SK-N-SH (cell line): Measurements from ENCODE around the gene RAPGEF1. TPM values are rescaled to one million over a fixed set of nuclear protein-coding genes. Genes with fewer than 3 reads are reported as not detected.

Source experiments
- CTCF ChIA-PET: fragments of 300-600, 350-600 bp; formaldehyde crosslinking; extraction: SDS; loops from one replicate; lab custom pipeline; 2021; lab: Yijun Ruan, JAX
- POLR2A ChIA-PET: fragments of 350-600 bp; sonication (Branson Sonifier 250); formaldehyde crosslinking; extraction: SDS; loops from one replicate; lab custom pipeline; 2020; ENCODE audit warnings: antibody characterized with exemption, inconsistent platforms; lab: Yijun Ruan, JAX
- DNase-seq: peaks from one replicate; pipeline ENCODE4 v3.0.0; 2012
- H2AFZ ChIP-seq: fragments of 200-600 bp; sonication (generic); 2 replicates; pipeline ENCODE4 v1.8.1; 2016; ENCODE audit warnings: antibody characterized with exemption, mild to moderate bottlenecking, low read depth
- H3F3A ChIP-seq: fragments of 200-600 bp; sonication (generic); replicated peaks from 2 replicates; pipeline ENCODE3; 2016; ENCODE audit warnings: antibody characterized with exemption, mild to moderate bottlenecking; ENCODE audit not compliant: insufficient read depth
- H3K27ac ChIP-seq, 2 experiments: fragments of 200-500 bp in 1 of 2; fragments of 200-600 bp in 1 of 2; sonication (Bioruptor generic) in 1 of 2; sonication (generic), shearing (Covaris generic) in 1 of 2; 2 replicates each; pipeline versions ENCODE4 v1.5.1 to v1.6.1; 2014 to 2016; ENCODE audit warnings: low read depth in 2 of 2, inconsistent platforms in 1 of 2, low read length in 1 of 2, mild to moderate bottlenecking in 1 of 2, mixed read lengths in 1 of 2
- H3K27me3 ChIP-seq: fragments of 200-600 bp; sonication (generic), shearing (Covaris generic); 2 replicates; pipeline ENCODE4 v1.6.1; 2016; ENCODE audit warnings: mixed run types; ENCODE audit not compliant: insufficient read depth
- H3K36me3 ChIP-seq, 2 experiments: fragments of 200-500 bp in 1 of 2; fragments of 200-600 bp in 1 of 2; sonication (Bioruptor generic) in 1 of 2; sonication (generic) in 1 of 2; replicated peaks in 1 of 2; 2 replicates each; pipeline versions ENCODE3 to v1.5.1; 2014 to 2016; ENCODE audit warnings: low read length in 1 of 2, mild to moderate bottlenecking in 1 of 2; ENCODE audit not compliant: insufficient read depth in 2 of 2, control insufficient read depth in 1 of 2
- H3K4me1 ChIP-seq, 2 experiments: fragments of 200-500 bp in 1 of 2; fragments of 200-600 bp in 1 of 2; sonication (Bioruptor generic) in 1 of 2; sonication (generic), shearing (Covaris generic) in 1 of 2; 2 replicates each; pipeline versions ENCODE4 v1.5.1 to v1.6.1; 2014 to 2016; ENCODE audit warnings: low read depth in 1 of 2, low read length in 1 of 2, mixed run types in 1 of 2; ENCODE audit not compliant: insufficient read depth in 2 of 2, control insufficient read depth in 1 of 2
- H3K4me2 ChIP-seq: fragments of 200-600 bp; sonication (generic), shearing (Covaris generic); 2 replicates; pipeline ENCODE4 v1.6.1; 2017; ENCODE audit warnings: mixed run types
- H3K4me3 ChIP-seq, 2 experiments: fragments of 200-500 bp in 1 of 2; fragments of 200-600 bp in 1 of 2; sonication (Bioruptor generic) in 1 of 2; sonication (generic), shearing (Covaris generic) in 1 of 2; 2 replicates each; pipeline versions ENCODE4 v1.5.1 to v1.8.1; 2014 to 2016; ENCODE audit warnings: low read depth in 2 of 2, inconsistent platforms in 1 of 2, low read length in 1 of 2, mild to moderate bottlenecking in 1 of 2, mixed read lengths in 1 of 2, moderate library complexity in 1 of 2
- H3K79me2 ChIP-seq: fragments of 200-600 bp; sonication (generic); 2 replicates; pipeline ENCODE4 v1.8.1; 2017; ENCODE audit warnings: mild to moderate bottlenecking; ENCODE audit not compliant: insufficient read depth
- H3K9ac ChIP-seq: fragments of 200-600 bp; sonication (generic); 2 replicates; pipeline ENCODE4 v1.6.1; 2017; ENCODE audit warnings: mixed run types
- H3K9me2 ChIP-seq: fragments of 200-600 bp; sonication (generic); 2 replicates; pipeline ENCODE4 v1.6.1; 2017; ENCODE audit warnings: mixed run types
- H3K9me3 ChIP-seq: fragments of 200-600 bp; sonication (generic); 2 replicates; pipeline ENCODE4 v1.6.1; 2017; ENCODE audit warnings: mixed run types, mild to moderate bottlenecking, moderate library complexity
- H4K20me1 ChIP-seq: fragments of 200-600 bp; sonication (generic); 2 replicates; pipeline ENCODE4 v1.6.1; 2017; ENCODE audit warnings: mild to moderate bottlenecking, mixed run types; ENCODE audit not compliant: insufficient read depth
- CHD2 ChIP-seq: fragments of 150-350 bp; IDR thresholded peaks from 2 replicates; pipeline ENCODE4 v1.6.1; 2018; ENCODE audit warnings: low read length; ENCODE audit not compliant: partially characterized antibody
- ELF1 ChIP-seq: IDR thresholded peaks from 2 replicates; pipeline ENCODE4 v1.4.0; 2012
- FOSL2 ChIP-seq: IDR thresholded peaks from 2 replicates; pipeline ENCODE4 v1.4.0; 2012; ENCODE audit warnings: low read depth, mild to moderate bottlenecking, moderate library complexity, borderline replicate concordance
- FOXJ3 ChIP-seq: sonication (generic); formaldehyde crosslinking; IDR thresholded peaks from 2 replicates; pipeline ENCODE4 v1.5.1; 2020; ENCODE audit warnings: mild to moderate bottlenecking, missing genetic modification reagents
- FOXM1 ChIP-seq: IDR thresholded peaks from 2 replicates; pipeline ENCODE4 v1.4.0; 2012; ENCODE audit warnings: low read depth, mild to moderate bottlenecking
- JUND ChIP-seq: IDR thresholded peaks from 2 replicates; pipeline ENCODE4 v1.4.0; 2012
- MXI1 ChIP-seq: IDR thresholded peaks from 2 replicates; pipeline ENCODE4 v1.6.1; 2012; ENCODE audit warnings: mild to moderate bottlenecking, low read depth, low read length, improper control_type of control experiment
- POLR2AphosphoS5 ChIP-seq: IDR thresholded peaks from 2 replicates; pipeline ENCODE4 v1.6.1; 2012; ENCODE audit warnings: low read depth, low read length
- RAD21 ChIP-seq: IDR thresholded peaks from 2 replicates; pipeline ENCODE4 v1.6.1; 2012; ENCODE audit warnings: mild to moderate bottlenecking, low read length
- RFX5 ChIP-seq: IDR thresholded peaks from 2 replicates; pipeline ENCODE4 v1.6.1; 2012; ENCODE audit warnings: mild to moderate bottlenecking, improper control_type of control experiment, low read length
- RXRA ChIP-seq: IDR thresholded peaks from 2 replicates; pipeline ENCODE4 v1.4.0; 2012; ENCODE audit warnings: low read depth, mild to moderate bottlenecking, borderline replicate concordance
- TAF1 ChIP-seq: IDR thresholded peaks from 2 replicates; pipeline ENCODE4 v1.6.1; 2012; ENCODE audit warnings: low read depth, mild to moderate bottlenecking, low read length, moderate library complexity, borderline replicate concordance
- WGBS: methylation state at CpG from one replicate; pipeline ENCODE4 v1.1.6; 2017; ENCODE audit warnings: low lambda C conversion rate; 5-methylcytosine and 5-hydroxymethylcytosine counted together
- polyA plus RNA-seq, 3 experiments: library from polyadenylated mRNA; depleted of rRNA; stranded (reverse); fragments of >200 nt; gene quantifications; 2 replicates each; pipeline ENCODE4 v1.2.3, GENCODE V29; 2012
- TF ChIP-seq, protein P1 (sequence below): IDR thresholded peaks from 2 replicates; pipeline ENCODE4 v1.4.0; 2012; ENCODE audit warnings: low read depth, borderline replicate concordance
- TF ChIP-seq, protein P2 (sequence below): IDR thresholded peaks from 2 replicates; pipeline ENCODE4 v1.6.1; 2012; ENCODE audit warnings: mild to moderate bottlenecking, low read depth, low read length, moderate library complexity
- TF ChIP-seq, protein P3 (sequence below): fragments of 200-600 bp; sonication (generic); IDR thresholded peaks from 2 replicates; pipeline ENCODE4 v1.6.1; 2017; ENCODE audit warnings: antibody characterized with exemption, mild to moderate bottlenecking, moderate library complexity
- TF ChIP-seq, protein P4 (sequence below): IDR thresholded peaks from 2 replicates; pipeline ENCODE4; 2012

Gene RAPGEF1
- polyA plus RNA-seq, 1 of the 3 experiments (the other 2 are of a cell fraction) = 26.2 TPM

DNA sequence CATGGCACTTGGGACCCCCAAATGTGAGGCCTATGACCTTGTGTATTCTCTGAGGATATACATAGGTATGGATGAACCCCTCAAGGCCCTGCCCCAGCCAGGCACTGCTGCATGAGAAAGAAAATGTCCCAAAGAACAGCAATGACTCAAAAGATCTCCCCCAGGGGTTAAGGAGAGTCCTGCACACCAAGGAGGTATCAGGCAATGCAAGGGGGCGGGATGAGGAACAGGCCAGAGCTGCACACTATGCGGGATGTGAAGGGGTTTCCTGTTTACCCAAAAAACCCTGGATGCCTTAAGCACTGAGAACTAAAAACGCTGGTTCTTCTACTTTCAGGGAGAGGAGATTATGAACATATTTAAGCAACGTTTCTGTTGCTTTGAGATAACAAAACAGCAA, 3.4 kb downstream of the RAPGEF1 start:
- Histone ChIP-seq H3K4me1 (peaks cover 29 to 42% of the 10 kb centered on the region in 2 experiments), H3K9ac (no peak overlapping the region), H4K20me1 (peaks cover 43% of the 10 kb centered on the region), H3K9me3 (no peaks in the 10 kb centered on the region), H3K4me2 (no peak overlapping the region), H3K36me3 (no peaks in the 10 kb centered on the region), H3K27ac (no peak overlapping the region), H3K4me3 (no peak overlapping the region), H3K79me2 (peaks cover 70% of the 10 kb centered on the region), H2AFZ (no peak overlapping the region), H3K27me3 (no peaks in the 10 kb centered on the region), H3K9me2 (no peaks in the 10 kb centered on the region), H3F3A (peaks cover 14% of the 10 kb centered on the region)
- no peak for TF ChIP-seq RFX5
- TF ChIP-seq TAF1 = no peak
- TF ChIP-seq ELF1 = no peak
- no peak for TF ChIP-seq CHD2
- TF ChIP-seq FOSL2 = no peak
- TF ChIP-seq FOXJ3 (CRISPR knock-in tag) = no peak
- TF ChIP-seq, protein P1, sequence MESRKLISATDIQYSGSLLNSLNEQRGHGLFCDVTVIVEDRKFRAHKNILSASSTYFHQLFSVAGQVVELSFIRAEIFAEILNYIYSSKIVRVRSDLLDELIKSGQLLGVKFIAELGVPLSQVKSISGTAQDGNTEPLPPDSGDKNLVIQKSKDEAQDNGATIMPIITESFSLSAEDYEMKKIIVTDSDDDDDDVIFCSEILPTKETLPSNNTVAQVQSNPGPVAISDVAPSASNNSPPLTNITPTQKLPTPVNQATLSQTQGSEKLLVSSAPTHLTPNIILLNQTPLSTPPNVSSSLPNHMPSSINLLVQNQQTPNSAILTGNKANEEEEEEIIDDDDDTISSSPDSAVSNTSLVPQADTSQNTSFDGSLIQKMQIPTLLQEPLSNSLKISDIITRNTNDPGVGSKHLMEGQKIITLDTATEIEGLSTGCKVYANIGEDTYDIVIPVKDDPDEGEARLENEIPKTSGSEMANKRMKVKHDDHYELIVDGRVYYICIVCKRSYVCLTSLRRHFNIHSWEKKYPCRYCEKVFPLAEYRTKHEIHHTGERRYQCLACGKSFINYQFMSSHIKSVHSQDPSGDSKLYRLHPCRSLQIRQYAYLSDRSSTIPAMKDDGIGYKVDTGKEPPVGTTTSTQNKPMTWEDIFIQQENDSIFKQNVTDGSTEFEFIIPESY = no peak
- no peak for TF ChIP-seq POLR2AphosphoS5
- TF ChIP-seq, protein P2, sequence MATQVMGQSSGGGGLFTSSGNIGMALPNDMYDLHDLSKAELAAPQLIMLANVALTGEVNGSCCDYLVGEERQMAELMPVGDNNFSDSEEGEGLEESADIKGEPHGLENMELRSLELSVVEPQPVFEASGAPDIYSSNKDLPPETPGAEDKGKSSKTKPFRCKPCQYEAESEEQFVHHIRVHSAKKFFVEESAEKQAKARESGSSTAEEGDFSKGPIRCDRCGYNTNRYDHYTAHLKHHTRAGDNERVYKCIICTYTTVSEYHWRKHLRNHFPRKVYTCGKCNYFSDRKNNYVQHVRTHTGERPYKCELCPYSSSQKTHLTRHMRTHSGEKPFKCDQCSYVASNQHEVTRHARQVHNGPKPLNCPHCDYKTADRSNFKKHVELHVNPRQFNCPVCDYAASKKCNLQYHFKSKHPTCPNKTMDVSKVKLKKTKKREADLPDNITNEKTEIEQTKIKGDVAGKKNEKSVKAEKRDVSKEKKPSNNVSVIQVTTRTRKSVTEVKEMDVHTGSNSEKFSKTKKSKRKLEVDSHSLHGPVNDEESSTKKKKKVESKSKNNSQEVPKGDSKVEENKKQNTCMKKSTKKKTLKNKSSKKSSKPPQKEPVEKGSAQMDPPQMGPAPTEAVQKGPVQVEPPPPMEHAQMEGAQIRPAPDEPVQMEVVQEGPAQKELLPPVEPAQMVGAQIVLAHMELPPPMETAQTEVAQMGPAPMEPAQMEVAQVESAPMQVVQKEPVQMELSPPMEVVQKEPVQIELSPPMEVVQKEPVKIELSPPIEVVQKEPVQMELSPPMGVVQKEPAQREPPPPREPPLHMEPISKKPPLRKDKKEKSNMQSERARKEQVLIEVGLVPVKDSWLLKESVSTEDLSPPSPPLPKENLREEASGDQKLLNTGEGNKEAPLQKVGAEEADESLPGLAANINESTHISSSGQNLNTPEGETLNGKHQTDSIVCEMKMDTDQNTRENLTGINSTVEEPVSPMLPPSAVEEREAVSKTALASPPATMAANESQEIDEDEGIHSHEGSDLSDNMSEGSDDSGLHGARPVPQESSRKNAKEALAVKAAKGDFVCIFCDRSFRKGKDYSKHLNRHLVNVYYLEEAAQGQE = no peak
- no peak for TF ChIP-seq RAD21
- no peak for TF ChIP-seq FOXM1
- TF ChIP-seq MXI1 = no peak
- TF ChIP-seq RXRA = no peak
- TF ChIP-seq JUND = no peak
- TF ChIP-seq, protein P3, sequence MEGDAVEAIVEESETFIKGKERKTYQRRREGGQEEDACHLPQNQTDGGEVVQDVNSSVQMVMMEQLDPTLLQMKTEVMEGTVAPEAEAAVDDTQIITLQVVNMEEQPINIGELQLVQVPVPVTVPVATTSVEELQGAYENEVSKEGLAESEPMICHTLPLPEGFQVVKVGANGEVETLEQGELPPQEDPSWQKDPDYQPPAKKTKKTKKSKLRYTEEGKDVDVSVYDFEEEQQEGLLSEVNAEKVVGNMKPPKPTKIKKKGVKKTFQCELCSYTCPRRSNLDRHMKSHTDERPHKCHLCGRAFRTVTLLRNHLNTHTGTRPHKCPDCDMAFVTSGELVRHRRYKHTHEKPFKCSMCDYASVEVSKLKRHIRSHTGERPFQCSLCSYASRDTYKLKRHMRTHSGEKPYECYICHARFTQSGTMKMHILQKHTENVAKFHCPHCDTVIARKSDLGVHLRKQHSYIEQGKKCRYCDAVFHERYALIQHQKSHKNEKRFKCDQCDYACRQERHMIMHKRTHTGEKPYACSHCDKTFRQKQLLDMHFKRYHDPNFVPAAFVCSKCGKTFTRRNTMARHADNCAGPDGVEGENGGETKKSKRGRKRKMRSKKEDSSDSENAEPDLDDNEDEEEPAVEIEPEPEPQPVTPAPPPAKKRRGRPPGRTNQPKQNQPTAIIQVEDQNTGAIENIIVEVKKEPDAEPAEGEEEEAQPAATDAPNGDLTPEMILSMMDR = no peak
- TF ChIP-seq, protein P4, sequence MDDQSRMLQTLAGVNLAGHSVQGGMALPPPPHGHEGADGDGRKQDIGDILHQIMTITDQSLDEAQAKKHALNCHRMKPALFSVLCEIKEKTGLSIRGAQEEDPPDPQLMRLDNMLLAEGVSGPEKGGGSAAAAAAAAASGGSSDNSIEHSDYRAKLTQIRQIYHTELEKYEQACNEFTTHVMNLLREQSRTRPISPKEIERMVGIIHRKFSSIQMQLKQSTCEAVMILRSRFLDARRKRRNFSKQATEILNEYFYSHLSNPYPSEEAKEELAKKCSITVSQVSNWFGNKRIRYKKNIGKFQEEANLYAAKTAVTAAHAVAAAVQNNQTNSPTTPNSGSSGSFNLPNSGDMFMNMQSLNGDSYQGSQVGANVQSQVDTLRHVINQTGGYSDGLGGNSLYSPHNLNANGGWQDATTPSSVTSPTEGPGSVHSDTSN = no peak
- ChIA-PET CTCF (interaction anchor here (1.1 to 1.4 kb wide), 5 partner anchors 9 to 400 kb away, joined by 3 to 4 read pairs (median 3); no protein-coding TSS in a partner anchor), POLR2A (no interaction called here)
- 82% methylated on average over 4 of the region's 4 CpGs for WGBS
- DNase-seq = no peak
